Mammary epithelial cell (primary cell): ENCODE results near the gene HYAL2.

Source experiments
- EZH2 ChIP-seq: IDR thresholded peaks from 2 replicates; pipeline ENCODE4 v1.6.1; 2012; ENCODE audit warnings: low read length, inconsistent platforms, borderline replicate concordance
- TF ChIP-seq, protein P1 (sequence below), 2 donors: IDR thresholded peaks in 1 of 2; conservative IDR thresholded peaks in 1 of 2; 2 replicates each; pipeline ENCODE4 v1.5.1; 2011 to 2012; ENCODE audit warnings: inconsistent platforms in 2 of 2, low read length in 2 of 2, mild to moderate bottlenecking in 2 of 2, control low read depth in 1 of 2, low read depth in 1 of 2; ENCODE audit not compliant: insufficient read depth in 1 of 2; ENCODE audit errors: extremely low read depth in 1 of 2

DNA sequence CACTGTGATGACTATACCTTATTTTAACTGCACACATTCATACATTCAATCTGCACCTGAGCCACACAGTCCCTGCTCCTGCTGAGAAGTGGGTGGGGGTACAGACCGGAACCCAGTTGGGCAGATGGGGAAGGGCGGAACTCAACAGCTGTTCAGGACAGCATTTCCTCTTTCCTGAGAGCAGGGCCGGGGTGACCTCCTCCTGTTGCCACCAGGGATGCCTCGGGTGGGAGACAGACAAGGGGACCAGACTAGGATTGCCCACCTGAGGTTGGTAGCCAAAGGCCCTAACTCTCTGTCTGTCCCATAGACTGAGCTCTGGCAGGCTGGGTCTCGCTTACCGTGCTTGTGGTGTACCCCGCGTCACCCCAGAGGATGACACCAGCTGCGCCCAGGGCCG, 3.9 kb downstream of the HYAL2 start:
- TF ChIP-seq, protein P1, sequence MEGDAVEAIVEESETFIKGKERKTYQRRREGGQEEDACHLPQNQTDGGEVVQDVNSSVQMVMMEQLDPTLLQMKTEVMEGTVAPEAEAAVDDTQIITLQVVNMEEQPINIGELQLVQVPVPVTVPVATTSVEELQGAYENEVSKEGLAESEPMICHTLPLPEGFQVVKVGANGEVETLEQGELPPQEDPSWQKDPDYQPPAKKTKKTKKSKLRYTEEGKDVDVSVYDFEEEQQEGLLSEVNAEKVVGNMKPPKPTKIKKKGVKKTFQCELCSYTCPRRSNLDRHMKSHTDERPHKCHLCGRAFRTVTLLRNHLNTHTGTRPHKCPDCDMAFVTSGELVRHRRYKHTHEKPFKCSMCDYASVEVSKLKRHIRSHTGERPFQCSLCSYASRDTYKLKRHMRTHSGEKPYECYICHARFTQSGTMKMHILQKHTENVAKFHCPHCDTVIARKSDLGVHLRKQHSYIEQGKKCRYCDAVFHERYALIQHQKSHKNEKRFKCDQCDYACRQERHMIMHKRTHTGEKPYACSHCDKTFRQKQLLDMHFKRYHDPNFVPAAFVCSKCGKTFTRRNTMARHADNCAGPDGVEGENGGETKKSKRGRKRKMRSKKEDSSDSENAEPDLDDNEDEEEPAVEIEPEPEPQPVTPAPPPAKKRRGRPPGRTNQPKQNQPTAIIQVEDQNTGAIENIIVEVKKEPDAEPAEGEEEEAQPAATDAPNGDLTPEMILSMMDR (conservative IDR thresholded peaks at IDR 0.05 in 1 of 2, IDR thresholded peaks at IDR 0.05 in 1 of 2; ENCODE audit: extremely low read depth in 1 of 2, insufficient read depth in 1 of 2, low read depth in 1 of 2, low read length in 2 of 2), result no peak
- TF ChIP-seq EZH2, result no peak
